CD4-positive, alpha-beta T cell treated with Interferon gamma for 1 hour (primary cell): ENCODE measurements around the gene NME4.
"Not testable (repeated sequence)": the region's sequence is repeated elsewhere in the genome, so short reads cannot be mapped to it uniquely, and the experiment has no call there.

Experiments
- DNase-seq: peaks from one replicate; pipeline ENCODE4 v3.0.0-alpha.2; 2020

Gene NME4

DNA sequence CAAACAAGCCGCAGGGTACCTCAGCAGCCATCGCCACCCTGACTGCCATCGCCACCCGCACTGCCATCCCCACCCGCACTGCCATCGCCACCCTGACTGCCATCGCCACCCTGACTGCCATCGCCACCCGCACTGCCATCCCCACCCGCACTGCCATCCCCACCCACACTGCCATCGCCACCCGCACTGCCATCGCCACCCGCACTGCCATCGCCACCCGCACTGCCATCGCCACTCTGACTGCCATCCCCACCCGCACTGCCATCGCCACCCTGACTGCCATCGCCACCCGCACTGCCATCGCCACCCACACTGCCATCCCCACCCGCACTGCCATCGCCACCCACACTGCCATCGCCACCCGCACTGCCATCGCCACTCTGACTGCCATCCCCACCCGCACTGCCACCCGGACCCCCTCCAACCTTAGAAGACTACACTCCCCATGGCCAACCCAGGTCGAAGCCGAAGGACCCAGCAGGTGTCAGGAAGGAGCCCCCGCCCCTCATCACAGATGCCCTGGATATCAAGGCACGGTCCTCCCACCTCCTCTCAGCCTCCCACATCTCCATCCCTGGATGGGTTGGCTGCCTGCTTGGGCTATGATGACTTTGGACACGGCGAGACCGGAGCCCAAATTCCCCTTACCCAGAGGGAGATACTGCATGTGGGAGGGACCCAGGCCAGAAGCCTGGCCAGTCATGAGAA lies 18.7 kb upstream of the NME4 start:
- not testable (repeated sequence) for DNase-seq

- DNase-seq = no peak
Measured at GRCh38 chr16:378821-379182, 18.2 kb upstream of the NME4 start.

- no peak for DNase-seq
Measured at GRCh38 chr16:379183-379960, 17.6 kb upstream of the NME4 start.

DNA sequence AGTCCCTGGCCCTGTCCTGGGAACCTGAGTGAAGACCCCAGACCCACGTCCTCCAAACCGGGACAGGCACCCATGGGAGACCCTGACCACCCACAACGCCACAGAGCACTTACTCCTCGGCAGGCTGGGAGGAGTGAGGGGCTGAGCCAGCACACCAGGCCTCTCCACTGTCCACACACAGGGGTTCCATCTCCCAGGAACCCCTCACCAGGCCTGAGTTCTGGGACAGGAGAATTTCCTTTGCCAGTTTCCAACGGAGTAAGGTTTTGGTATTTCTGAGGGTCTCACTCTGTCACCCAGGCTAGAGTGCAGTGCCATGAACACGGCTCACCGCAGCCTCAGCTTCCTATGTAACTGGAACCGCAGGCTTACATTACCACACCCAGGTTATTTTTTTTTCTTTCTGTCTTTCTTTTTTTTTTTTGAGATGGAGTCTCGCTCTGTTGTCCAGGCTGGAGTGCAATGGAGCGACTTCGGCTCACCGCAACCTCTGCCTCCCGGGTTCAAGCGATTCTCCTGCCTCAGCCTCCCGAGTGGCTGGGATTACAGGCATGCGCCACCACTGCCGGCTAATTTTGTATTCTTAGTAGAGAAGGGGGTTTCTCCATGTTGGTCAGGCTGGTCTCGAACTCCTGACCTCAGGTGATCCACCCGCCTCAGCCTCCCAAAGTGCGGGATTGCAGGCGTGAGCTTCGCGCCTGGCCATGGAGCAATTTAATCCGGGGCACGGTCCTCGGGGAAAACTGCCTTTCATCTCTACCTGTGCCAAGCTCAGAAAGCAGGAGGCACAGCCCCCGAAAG lies 16.8 kb upstream of the NME4 start:
- no peak for DNase-seq

DNA sequence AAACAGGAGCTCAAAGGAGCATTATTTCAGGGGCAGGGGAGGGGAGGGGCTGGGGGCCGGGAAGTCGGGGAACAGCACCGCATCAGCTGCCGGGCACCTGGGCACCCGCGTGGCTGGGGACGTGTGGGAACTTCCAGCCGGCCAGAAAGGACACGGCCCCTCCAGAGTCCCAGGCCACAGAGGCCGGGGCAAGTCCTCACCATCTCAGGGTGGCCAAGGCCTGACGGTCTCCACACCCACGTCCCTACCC lies 16.3 kb upstream of the NME4 start:
- DNase-seq = no peak

DNA sequence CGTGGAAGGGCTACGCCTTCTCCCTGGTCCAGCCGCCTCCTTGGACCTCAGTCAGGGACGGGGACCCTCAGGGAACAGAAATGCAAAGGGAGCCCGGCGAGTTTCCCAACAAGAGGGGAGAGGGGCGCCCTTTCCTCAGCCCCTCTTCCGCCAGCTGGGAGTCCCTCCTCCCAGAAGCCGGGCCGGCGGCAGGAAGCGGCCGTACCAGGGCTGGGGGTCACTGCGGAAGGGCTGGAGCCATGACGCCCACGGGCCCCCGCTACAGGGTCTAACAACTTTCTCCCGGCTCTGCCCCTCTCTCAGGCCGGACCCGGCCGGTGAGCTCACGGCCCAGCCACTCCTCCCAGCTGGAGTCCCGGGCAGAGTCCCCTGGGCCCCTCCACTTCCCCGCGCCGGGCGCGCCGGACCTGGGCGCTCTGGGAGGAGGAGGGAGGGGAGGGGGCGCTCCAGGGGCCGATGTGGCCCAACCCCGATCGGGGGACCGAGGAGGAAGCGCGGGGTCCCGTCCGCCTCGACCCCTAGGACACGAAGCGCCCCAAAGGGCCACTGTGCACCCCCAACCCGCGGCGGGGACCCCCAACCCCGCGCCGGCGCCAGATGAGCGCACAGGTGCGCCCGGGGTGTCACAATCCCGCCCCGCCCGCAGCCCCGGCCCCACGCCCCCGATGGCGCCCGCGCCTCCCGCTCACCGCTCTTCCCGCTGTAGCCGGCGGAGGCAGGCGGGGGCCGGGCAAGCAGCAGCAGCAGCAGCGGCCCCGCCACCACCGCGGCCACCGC lies 15.8 kb upstream of the NME4 start:
- DNase-seq = peak; percentile 27

GRCh38 chr16:381789-382717 lies 14.9 kb upstream of the NME4 start, which contains the start of gene PGAP6:
Gene PGAP6 (minus strand): TSS chr16:381978. CDS start chr16:381821, 157 bp downstream.
- peak; percentile 59 for DNase-seq

- DNase-seq = peak; percentile 27
Measured at GRCh38 chr16:383326-384051, 13.5 kb upstream of the NME4 start.

- no peak for DNase-seq
Measured at GRCh38 chr16:386641-387156, 10.3 kb upstream of the NME4 start.

GRCh38 chr16:387761-388666 lies 9.0 kb upstream of the NME4 start:
- not testable (repeated sequence) for DNase-seq

DNA sequence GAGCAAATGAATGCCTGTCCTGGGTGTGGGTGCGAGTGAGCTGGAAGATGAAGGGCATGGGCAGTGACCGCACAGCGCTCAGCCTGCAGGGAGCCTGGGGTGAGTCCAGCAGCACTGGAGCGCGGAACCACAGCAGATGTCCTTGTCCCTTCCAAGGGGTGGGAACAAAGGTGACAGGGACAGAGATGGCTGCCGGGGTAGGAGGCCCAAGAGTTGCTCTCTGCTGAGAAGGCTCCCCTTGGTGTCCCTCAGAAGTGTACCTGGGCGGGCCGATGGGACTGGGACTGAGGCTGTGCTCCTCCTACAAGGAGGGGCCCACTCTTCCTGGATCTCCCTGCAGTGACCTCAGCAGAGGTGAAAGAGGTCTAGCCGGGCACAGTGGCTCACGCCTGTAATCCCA lies 7.6 kb upstream of the NME4 start:
- DNase-seq = no peak

- DNase-seq = peak; percentile 75
Measured at GRCh38 chr16:391885-392335, 5.1 kb upstream of the NME4 start.

DNA sequence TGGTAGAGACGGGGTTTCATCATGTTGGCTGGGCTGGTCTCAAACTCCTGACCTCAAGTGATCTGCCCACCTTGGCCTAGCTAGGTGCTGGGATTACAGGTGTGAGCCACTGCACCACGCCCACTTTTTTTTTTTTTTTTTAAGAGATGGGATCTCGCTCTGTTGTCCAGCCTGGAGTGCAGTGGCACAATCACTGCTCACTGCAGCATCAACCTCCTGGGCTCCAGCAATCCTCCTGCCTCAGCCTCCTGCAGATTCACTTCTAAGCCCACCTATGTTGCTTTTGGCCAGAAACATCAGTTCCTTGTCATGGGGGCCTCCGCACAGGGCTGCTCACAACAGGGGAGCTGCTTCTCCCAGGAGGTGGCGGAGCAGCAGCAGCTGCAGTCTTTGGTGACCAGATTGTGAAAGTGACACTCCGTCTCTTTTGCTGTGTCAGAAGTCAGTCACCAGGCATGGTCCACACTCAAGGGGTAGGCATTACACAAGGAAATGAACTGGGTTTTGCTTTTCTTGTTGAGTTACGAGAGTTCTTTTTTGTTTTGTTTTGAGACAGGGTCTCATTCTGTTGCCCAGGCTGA lies 4.5 kb upstream of the NME4 start:
- peak; percentile 40 for DNase-seq

- DNase-seq = no peak
Measured at GRCh38 chr16:396199-396598, 800 bp upstream of the NME4 start.

DNA sequence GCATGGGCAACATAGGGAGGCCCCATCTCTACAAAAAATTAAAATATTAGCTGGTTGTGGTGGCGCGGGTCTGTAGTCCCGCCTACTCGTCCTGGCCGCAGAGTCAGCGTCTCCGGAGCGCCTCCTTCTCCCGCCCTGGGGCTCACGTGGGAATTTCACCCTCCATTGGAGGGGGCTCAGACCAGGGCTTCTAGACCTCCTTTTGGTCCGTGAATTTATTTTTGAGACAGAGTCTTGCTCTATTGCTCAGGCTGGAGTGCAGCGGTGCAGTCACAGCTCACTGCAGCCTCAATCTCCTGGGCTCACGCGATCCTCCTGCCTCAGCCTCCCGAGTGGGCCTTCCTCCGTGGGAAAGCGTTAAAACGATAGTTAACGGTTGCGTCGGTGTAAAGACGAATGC lies 394 bp upstream of the NME4 start:
- no peak for DNase-seq

DNA sequence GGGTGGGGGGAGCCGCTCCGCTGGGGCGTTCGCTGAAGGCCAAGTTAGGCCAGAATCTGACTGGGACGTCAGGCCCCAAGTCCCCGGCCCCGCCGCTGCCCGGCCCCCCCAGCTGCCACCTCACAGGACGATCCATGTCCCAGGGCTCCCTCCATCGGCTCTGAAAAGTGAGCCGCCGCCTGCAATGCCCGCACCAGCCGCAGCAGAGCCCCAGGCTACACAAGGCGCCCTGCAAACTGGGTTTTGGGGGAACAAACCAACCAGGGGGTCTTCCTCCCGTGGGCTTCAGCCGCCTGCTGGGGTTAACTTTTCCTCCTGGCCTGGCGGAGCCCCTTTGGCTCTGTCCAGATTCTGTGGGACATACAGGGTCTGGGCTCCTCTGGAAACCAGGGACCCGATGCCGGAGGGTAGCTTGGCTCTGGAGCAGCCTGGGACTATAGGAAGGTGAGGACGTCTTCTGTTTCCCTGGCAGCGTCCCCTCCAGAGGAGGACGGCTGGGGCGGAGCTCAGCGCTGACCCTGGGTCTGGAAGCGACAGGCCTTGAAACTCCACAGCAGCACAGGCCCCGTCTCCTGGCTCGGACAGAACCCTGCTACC lies 835 bp downstream of the NME4 start:
- peak; percentile 25 for DNase-seq

DNA sequence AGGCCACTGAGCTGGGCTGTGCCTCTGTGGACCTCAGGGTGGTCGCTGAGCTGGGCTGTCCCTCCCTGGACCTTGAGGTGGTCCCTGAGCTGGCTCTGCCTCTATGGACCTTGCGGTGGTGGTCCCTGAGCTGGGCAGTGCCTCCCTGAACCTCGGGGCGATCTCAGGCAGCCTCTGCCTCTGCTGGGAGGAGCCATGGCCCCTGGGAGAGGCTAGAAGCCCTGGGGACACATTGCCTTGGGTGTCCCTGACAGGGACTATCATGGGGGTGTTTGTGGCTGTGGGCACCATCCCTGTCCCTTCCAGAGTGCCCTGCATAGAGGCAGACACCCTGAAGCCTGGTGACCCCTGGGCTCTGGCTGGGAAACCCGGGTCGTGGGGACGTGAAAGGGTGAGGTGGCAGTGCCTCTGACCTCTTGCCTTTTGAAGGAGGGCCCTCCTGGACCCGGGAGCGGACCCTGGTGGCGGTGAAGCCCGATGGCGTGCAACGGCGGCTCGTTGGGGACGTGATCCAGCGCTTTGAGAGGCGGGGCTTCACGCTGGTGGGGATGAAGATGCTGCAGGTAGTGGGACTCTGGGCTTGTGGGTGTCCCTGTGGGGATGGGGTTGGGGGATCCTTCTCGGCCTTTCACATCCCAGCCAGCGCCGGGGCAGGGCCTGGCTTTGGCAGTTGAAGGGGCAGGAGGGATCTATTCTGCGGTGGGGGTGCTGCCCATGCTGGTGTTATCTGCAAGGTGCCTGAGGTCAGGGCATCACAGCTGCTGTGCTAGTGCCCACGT lies 1.8 kb downstream of the NME4 start:
- DNase-seq = no peak

- DNase-seq = no peak
Measured at GRCh38 chr16:399340-400019, 2.5 kb downstream of the NME4 start.
